Ovary (tissue), 9 donors: ENCODE data around the gene FOLR2. TPM values are rescaled to one million over a fixed set of nuclear protein-coding genes. Genes with fewer than 3 reads are reported as not detected.

Experiments
- DNase-seq, 5 donors: peaks; one replicate each; pipeline ENCODE4 v3.0.0-alpha.2; 2019 to 2020
- H3K27ac ChIP-seq, 2 donors: fragments of 200-600 bp; one replicate each; pipeline versions ENCODE4 v1.5.1 to v1.8.0; 2019 to 2022
- H3K27me3 ChIP-seq: fragments of 200-600 bp; one replicate; pipeline ENCODE4 v1.8.0; 2022
- H3K36me3 ChIP-seq: fragments of 200-600 bp; sonication (generic); one replicate; pipeline ENCODE4 v1.5.1; 2019
- H3K4me1 ChIP-seq: one replicate; pipeline ENCODE4 v1.8.1; 2013; ENCODE audit warnings: mild to moderate bottlenecking, moderate library complexity; ENCODE audit not compliant: insufficient read depth
- H3K4me3 ChIP-seq: fragments of 200-600 bp; sonication (generic); one replicate; pipeline ENCODE4 v1.5.1; 2017
- H3K9me3 ChIP-seq, 2 donors: fragments of 200-600 bp in 1 of 2; sonication (generic) in 1 of 2; one replicate each; pipeline versions ENCODE4 v1.5.1 to v1.8.1; 2013 to 2019; ENCODE audit warnings: mild to moderate bottlenecking in 1 of 2, moderate library complexity in 1 of 2
- CTCF ChIP-seq, 3 donors: fragments of 450-650 bp in 2 of 3; fragments of 200-600 bp in 1 of 3; IDR thresholded peaks; one replicate each; pipeline versions ENCODE4 v1.5.1 to v1.8.0; 2016 to 2022; ENCODE audit warnings: antibody characterized with exemption in 3 of 3, mild to moderate bottlenecking in 1 of 3
- EP300 ChIP-seq: sonication (generic); formaldehyde crosslinking; IDR thresholded peaks from one replicate; pipeline ENCODE4 v1.6.1; 2017; ENCODE audit warnings: antibody characterized with exemption
- POLR2A ChIP-seq: fragments of 450-650 bp; IDR thresholded peaks from one replicate; pipeline ENCODE4 v1.6.1; 2017; ENCODE audit warnings: antibody characterized with exemption, mild to moderate bottlenecking, moderate library complexity
- WGBS, 3 donors: extraction: QIAGEN DNeasy Blood & Tissue Kit in 1 of 3; methylation state at CpG; one replicate each; pipeline versions ENCODE4 v1.1.5 to v1.1.7; 2013 to 2017; 5-methylcytosine and 5-hydroxymethylcytosine counted together
- intact Hi-C, 4 donors: fragments of 100-400 bp; cut with DNase I; formaldehyde crosslinking; loops; one replicate each; pipeline versions ENCODE4 v1.11.0 to v1.15.1; 2022 to 2023
- polyA plus RNA-seq, 2 donors: library from polyadenylated mRNA; stranded (reverse); fragments of 200-250 nt in 1 of 2; fragments of 350-450 nt in 1 of 2; fragmentation: Illumina TruSeq in 1 of 2; extraction: RNeasy Lipid Tissue Mini Kit (QIAGEN cat#74804) in 1 of 2; gene quantifications; one replicate each; pipeline ENCODE4 v1.2.3, GENCODE V29; 2013 to 2014
- total RNA-seq, 7 donors: library from RNA; depleted of rRNA in 2 of 7; stranded (reverse); fragments of >200 nt in 2 of 7; fragmentation: NEBNext Ultra II Directional in 3 of 7; extraction: Animal tissue kit (Norgen Biotek cat#: 25700) in 3 of 7; gene quantifications; one replicate each; pipeline versions ENCODE4 v1.1.0 to v1.2.4, GENCODE V29; 2016 to 2023
- donor health status: DM: no; HTN: no; CAD: no; lungs with moderate emphysema.
- donor health status: DM: no; HTN: no; CAD: no.
- donor health status: Bipolar disorder and iron deficiency.
- donor health status: DM: yes; HTN: yes; CAD: no.
- donor health status: DM: no; HTN: no; CAD: no.
- donor health status: DM: yes; HTN: yes; CAD: no.

The FOLR2 gene
- total and polyA plus RNA-seq, 9 donors = 2.4 to 45.7 (median 10.1) TPM

- intact Hi-C loops = loop anchor here in 1 of 4 donors (10.0 kb wide), 1 partner anchor 239 kb away; no protein-coding TSS in a partner anchor
- TF ChIP-seq EP300 = no peak
- no peak for TF ChIP-seq POLR2A
- TF ChIP-seq CTCF (IDR thresholded peaks at IDR 0.05) = no peak
- DNase-seq = peak in 1 of 5 donors; percentile 19
- Histone ChIP-seq H3K36me3 (no peaks in the 10 kb centered on the region), H3K27ac (no peak within 1 kb of the TSS), H3K4me1 (peaks cover 11% of the 10 kb centered on the region), H3K4me3 (no peak within 1 kb of the TSS), H3K27me3 (peaks cover 12% of the 10 kb centered on the region), H3K9me3 (no peaks in the 10 kb centered on the region)
- WGBS, 3 donors = 0 to 3% (median 1%) methylated on average over 5 to 37 of the region's 37 CpGs
Observed at GRCh38 chr11:72244060-72244360, 27.4 kb downstream of the FOLR2 start, which contains the start of gene PHOX2A. PHOX2A (minus strand) TSS chr11:72244176; CDS start chr11:72244004, 172 bp downstream.

GRCh38 chr11:72244361-72245262 is 28.0 kb downstream of the FOLR2 start:
- Histone ChIP-seq H3K9me3 (no peaks in the 10 kb centered on the region), H3K4me3 (no peak overlapping the region), H3K36me3 (no peaks in the 10 kb centered on the region), H3K27ac (no peak overlapping the region), H3K4me1 (peaks cover 7% of the 10 kb centered on the region), H3K27me3 (peaks cover 12% of the 10 kb centered on the region)
- no peak for TF ChIP-seq CTCF (IDR thresholded peaks at IDR 0.05)
- no peak for TF ChIP-seq POLR2A
- no peak for TF ChIP-seq EP300
- 5 to 6% (median 5%) methylated on average over 44 to 46 of the region's 46 CpGs for WGBS, 3 donors
- intact Hi-C loops = loop anchor here in 1 of 4 donors (10.0 kb wide), 1 partner anchor 240 kb away; no protein-coding TSS in a partner anchor
- DNase-seq = peak in 1 of 5 donors; percentile 21

GRCh38 chr11:72245263-72245816 is 28.7 kb downstream of the FOLR2 start:
- Histone ChIP-seq H3K36me3 (no peaks in the 10 kb centered on the region), H3K9me3 (no peaks in the 10 kb centered on the region), H3K27me3 (peaks cover 12% of the 10 kb centered on the region), H3K27ac (no peak overlapping the region), H3K4me3 (no peak overlapping the region), H3K4me1 (peaks cover 5% of the 10 kb centered on the region)
- no peak for DNase-seq
- TF ChIP-seq EP300 (no peak), CTCF (IDR thresholded peaks at IDR 0.05) (no peak)
- intact Hi-C loops = loop anchor here in 1 of 4 donors (10.0 kb wide), 1 partner anchor 241 kb away; no protein-coding TSS in a partner anchor
- WGBS, 3 donors = 8 to 11% (median 10%) methylated on average over 19 of the region's 19 CpGs

- Histone ChIP-seq H3K27me3 (peaks cover 12% of the 10 kb centered on the region), H3K36me3 (no peaks in the 10 kb centered on the region), H3K4me3 (no peak overlapping the region), H3K27ac (no peak overlapping the region), H3K4me1 (no peaks in the 10 kb centered on the region), H3K9me3 (no peaks in the 10 kb centered on the region)
- intact Hi-C loops = loop anchor here in 1 of 4 donors (10.0 kb wide), 1 partner anchor 243 kb away; no protein-coding TSS in a partner anchor
- 26 to 41% (median 34%) methylated on average over 2 of the region's 2 CpGs for WGBS, 3 donors
- TF ChIP-seq EP300 = no peak
- DNase-seq = no peak
Observed at GRCh38 chr11:72247584-72247983, 31.0 kb downstream of the FOLR2 start.
